ENCODE results near the gene NIPAL1. TPM values are rescaled to one million over a fixed set of nuclear protein-coding genes. Genes with fewer than 3 reads are reported as not detected.
A peak's percentile ranks its signal among the peaks of the same experiment; 100 is the strongest.

Gene NIPAL1
- total RNA-seq, 2 donors from 2014 or later = 1.0 to 1.6 TPM

DNA sequence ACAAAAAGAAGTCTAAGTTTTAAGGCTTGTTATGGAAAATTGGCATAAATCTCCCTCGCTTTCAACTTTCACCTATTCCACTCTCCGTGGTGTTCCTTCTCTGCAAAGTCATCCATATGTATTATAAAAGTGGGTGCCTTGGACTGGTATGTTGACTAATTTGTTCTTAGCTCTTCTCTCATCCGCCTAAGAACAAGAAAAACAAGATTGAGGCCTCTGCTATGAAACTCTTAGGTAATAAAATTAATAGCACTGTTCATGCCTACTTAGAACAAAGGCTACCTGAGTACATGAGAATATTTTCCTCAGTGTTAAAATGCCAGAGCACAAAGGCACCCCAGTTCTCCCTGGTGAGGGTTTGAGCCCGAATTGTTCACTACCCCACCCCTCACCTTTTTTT, 1.4 kb upstream of the NIPAL1 start:
- peaks cover 11% of the 10 kb centered on the region for H3K4me1 ChIP-seq
- ATAC-seq (no peak), DNase-seq (no peak)
- no peaks in the 10 kb centered on the region for H3K9me3 ChIP-seq
- WGBS, 2 donors = 78 to 87% methylated on average over 4 of the region's 4 CpGs
- H3K27me3 ChIP-seq = no peaks in the 10 kb centered on the region
- H3K36me3 ChIP-seq (replicated peaks in 1 of 2; ENCODE audit: insufficient read depth in 1 of 2, low read depth in 2 of 2) = no peaks in the 10 kb centered on the region
- TF ChIP-seq CTCF (IDR thresholded peaks at IDR 0.05) = no peak
- H3K27ac ChIP-seq = peak overlapping the region in 2 of 4 donors; percentile 73 to 83
- no peak overlapping the region for H3K4me3 ChIP-seq
- intact Hi-C loops (cut with DNase I) = no loop called here

GRCh38 chr4:48015678-48016077, 894 bp upstream of the NIPAL1 start:
- Histone ChIP-seq H3K27me3 (no peaks in the 10 kb centered on the region), H3K9me3 (no peaks in the 10 kb centered on the region), H3K4me1 (peaks cover 11% of the 10 kb centered on the region), H3K4me3 (no peak overlapping the region), H3K27ac (peak overlapping the region; percentile 55 to 83 (median 78)), H3K36me3 (replicated peaks in 1 of 2; ENCODE audit: insufficient read depth in 1 of 2, low read depth in 2 of 2) (no peaks in the 10 kb centered on the region)
- intact Hi-C loops (cut with DNase I) = no loop called here
- ATAC-seq (no peak), DNase-seq (no peak)
- TF ChIP-seq CTCF (IDR thresholded peaks at IDR 0.05) = no peak
- TF ChIP-seq POLR2A (IDR thresholded peaks at IDR 0.05) = no peak
- WGBS, 2 donors = 48 to 67% methylated on average over 5 of the region's 5 CpGs

- H3K36me3 ChIP-seq (replicated peaks in 1 of 2; ENCODE audit: insufficient read depth in 1 of 2, low read depth in 2 of 2) = no peaks in the 10 kb centered on the region
- peak overlapping the region; percentile 24 to 30 for H3K4me3 ChIP-seq
- H3K27ac ChIP-seq = peak overlapping the region; percentile 55 to 83 (median 78)
- H3K4me1 ChIP-seq = peaks cover 11% of the 10 kb centered on the region
- DNase-seq (peak; percentile 41 to 69 (median 54)), ATAC-seq (peak; percentile 26)
- intact Hi-C loops (cut with DNase I) = no loop called here
- TF ChIP-seq POLR2A (IDR thresholded peaks at IDR 0.05) = no peak
- no peak for TF ChIP-seq CTCF (IDR thresholded peaks at IDR 0.05)
- no peaks in the 10 kb centered on the region for H3K9me3 ChIP-seq
- no peaks in the 10 kb centered on the region for H3K27me3 ChIP-seq
- WGBS, 2 donors = 0 to 4% methylated on average over 17 to 35 of the region's 35 CpGs
Measured at GRCh38 chr4:48017108-48017571, 568 bp downstream of the NIPAL1 start.

DNA sequence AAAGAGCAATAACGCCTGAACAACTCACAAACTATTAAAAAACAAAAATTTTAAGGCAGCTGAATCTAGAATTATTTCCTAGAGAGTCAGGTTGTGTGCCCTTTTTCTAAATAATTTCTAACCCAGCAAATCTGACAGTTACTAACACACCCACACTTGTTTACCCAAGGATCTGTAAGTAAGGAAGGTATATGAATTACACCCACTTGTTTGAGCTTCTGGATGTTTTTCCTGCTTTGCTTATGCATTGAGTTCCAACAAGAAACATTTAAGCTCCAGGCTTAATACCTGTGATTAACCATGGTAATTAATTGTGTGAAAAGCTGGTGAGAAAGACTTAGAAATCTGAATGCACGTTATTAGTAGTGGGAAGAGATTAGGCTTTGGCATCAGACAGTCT, 1.5 kb downstream of the NIPAL1 start:
- intact Hi-C loops (cut with DNase I) = no loop called here

More for the DNA sequence above, 1.5 kb downstream of the NIPAL1 start:
- Histone ChIP-seq H3K36me3 (replicated peaks in 1 of 2; ENCODE audit: insufficient read depth in 1 of 2, low read depth in 2 of 2) (no peaks in the 10 kb centered on the region), H3K27ac (no peak overlapping the region), H3K4me1 (peaks cover 11% of the 10 kb centered on the region), H3K4me3 (no peak overlapping the region), H3K27me3 (no peaks in the 10 kb centered on the region), H3K9me3 (no peaks in the 10 kb centered on the region)
- WGBS, 2 donors = 60 to 80% methylated on average over 2 of the region's 2 CpGs
- no peak for TF ChIP-seq CTCF (IDR thresholded peaks at IDR 0.05)
- TF ChIP-seq POLR2A (IDR thresholded peaks at IDR 0.05) = no peak
- no peak for ATAC-seq
- no peak for DNase-seq

All from body of pancreas (tissue), 4 donors.